Posterior vena cava (tissue), 2 donors: ENCODE results near the gene SMARCAD1. TPM values are rescaled to one million over a fixed set of nuclear protein-coding genes. Genes with fewer than 3 reads are reported as not detected.

Source experiments
- DNase-seq: peaks from one replicate; pipeline ENCODE4 v3.0.0-alpha.2; 2020; ENCODE audit warnings: low spot score
- intact Hi-C, 2 donors: fragments of 100-400 bp; cut with DNase I; formaldehyde crosslinking; loops; one replicate each; pipeline versions ENCODE4 v1.14.1 to v1.14.2; 2022 to 2023
- long read RNA-seq, 2 donors: library from polyadenylated mRNA; unstranded; transcript quantifications; one replicate each; pipeline ENCODE4 v2.0.0, GENCODE V29; 2020 to 2021
- total RNA-seq, 2 donors: library from RNA; stranded (reverse); fragmentation: NEBNext Ultra II Directional; extraction: Animal tissue kit (Norgen Biotek cat#: 25700); gene quantifications; one replicate each; pipeline ENCODE4 v1.2.1, GENCODE V29; 2021
- donor health status: DM: yes; HTN: yes; CAD: no.
- donor health status: DM: yes; HTN: yes; CAD: no.

SMARCAD1 gene, protein sequence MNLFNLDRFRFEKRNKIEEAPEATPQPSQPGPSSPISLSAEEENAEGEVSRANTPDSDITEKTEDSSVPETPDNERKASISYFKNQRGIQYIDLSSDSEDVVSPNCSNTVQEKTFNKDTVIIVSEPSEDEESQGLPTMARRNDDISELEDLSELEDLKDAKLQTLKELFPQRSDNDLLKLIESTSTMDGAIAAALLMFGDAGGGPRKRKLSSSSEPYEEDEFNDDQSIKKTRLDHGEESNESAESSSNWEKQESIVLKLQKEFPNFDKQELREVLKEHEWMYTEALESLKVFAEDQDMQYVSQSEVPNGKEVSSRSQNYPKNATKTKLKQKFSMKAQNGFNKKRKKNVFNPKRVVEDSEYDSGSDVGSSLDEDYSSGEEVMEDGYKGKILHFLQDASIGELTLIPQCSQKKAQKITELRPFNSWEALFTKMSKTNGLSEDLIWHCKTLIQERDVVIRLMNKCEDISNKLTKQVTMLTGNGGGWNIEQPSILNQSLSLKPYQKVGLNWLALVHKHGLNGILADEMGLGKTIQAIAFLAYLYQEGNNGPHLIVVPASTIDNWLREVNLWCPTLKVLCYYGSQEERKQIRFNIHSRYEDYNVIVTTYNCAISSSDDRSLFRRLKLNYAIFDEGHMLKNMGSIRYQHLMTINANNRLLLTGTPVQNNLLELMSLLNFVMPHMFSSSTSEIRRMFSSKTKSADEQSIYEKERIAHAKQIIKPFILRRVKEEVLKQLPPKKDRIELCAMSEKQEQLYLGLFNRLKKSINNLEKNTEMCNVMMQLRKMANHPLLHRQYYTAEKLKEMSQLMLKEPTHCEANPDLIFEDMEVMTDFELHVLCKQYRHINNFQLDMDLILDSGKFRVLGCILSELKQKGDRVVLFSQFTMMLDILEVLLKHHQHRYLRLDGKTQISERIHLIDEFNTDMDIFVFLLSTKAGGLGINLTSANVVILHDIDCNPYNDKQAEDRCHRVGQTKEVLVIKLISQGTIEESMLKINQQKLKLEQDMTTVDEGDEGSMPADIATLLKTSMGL
- 10 to 100 TPM; 19.9 to 20.7 TPM for total RNA-seq
- long read RNA-seq, donor 1, full-length matches to known transcripts, result 3 of 6 reads
- long read RNA-seq, donor 1, partial matches to known transcripts, result 1 of 6 reads
- long read RNA-seq, donor 1, other reads (novel, unspliced or antisense), result 2 of 6 reads
- long read RNA-seq, donor 2, partial matches to known transcripts, result 3 of 5 reads
- long read RNA-seq, donor 2, other reads (novel, unspliced or antisense), result 2 of 5 reads

DNA sequence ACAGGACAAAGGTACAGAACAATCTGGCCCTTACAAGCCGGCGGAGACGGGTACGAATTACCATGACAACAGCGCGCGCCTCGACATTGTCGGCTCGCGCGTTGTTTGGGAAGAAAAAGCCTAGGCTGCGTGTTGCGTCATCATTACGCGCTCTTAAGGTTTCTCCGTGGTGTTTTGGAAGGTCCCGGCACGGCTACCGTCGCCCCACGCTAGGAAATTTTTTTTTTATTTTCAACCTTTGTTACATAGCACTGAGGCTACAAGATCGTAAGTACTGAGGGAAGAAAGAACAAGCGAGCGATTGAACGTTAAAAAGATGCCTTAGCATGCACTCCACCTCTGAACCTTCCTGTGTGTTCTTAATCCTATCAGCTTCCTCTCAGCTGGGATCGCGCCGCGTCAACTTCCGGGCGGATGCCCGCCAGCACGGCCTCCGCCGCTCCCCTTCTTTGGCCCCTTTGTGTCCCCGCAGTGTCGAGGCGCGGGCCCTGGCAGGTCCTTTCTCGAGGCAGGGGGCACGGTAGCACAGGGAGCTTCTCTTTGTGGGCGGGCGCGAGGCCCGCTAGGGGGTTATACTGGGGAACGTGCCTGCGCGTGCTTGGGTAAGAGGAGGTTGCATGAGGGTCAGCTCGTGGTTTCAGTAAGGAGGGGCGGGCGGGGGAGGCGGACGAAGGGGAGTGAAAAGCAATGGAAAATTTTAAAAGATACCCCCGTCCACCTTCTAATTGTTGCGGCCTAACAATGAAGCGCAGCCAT lies at the start of gene SMARCAD1:
Gene SMARCAD1, plus strand, starts transcription at position 397 of the 756 bp plus-strand sequence. CDS start 530 bp downstream, outside the sequence.
- intact Hi-C loops, result no loop called here
- DNase-seq, result peak; percentile 97

DNA sequence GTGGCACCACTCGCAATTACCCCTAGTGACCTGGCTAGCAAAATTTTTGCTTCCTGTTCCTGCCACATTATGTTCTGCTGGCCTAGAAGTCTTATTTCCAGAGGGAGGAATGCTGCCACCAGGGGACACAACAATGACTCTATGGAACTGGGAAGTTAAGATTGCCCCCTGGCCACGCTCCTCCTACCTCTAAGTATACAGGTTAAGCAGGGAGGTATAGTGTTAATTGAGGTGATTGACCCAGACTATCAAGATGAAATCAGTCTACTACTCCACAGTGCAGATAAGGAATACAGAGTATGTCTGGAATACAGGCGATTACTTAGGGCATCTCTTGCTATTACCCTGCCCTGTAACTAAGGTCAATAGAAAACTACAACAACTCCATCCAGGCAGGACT lies 48.8 kb upstream of the SMARCAD1 start:
- intact Hi-C loops, result no loop called here
- no peak for DNase-seq

DNA sequence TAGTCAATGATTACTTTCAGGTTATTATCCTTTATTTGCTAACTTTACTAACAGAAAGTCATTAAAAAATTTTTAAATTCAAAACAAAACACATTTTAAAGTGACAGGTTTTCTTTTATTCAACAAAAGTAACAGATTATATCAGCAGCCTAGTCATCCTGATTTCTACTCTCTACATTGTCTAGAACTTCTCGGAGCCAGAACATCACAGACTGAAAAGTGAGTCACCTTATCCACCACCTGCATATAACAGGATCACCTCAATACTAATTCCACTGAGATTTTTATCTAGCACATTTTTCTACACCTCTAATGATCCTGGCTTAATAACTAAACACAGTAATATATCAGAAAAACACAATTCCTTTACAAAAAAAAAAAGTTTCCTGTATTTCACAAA lies 47.9 kb upstream of the SMARCAD1 start:
- intact Hi-C loops, result no loop called here

DNA sequence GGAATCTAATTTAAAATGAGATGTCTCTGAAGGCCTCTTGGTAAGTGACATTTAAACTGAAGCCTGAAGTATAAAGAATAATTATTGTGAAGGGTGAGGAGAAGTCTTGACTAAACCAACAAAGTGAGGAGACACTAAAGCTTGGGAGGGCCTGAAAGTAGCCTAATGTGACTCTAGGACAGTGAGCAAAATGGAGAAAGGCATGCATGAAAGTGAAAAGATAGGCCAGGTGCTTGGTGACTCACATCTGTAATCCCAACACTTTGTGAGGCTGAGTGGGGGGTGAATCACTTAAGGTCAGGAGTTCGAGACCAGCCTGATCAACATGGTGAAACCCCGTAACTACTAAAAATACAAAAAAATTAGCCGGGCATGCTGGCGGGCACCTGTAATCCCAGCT lies 46.9 kb upstream of the SMARCAD1 start:
- intact Hi-C loops, result no loop called here
- no peak for DNase-seq

More for the DNA sequence above, 47.9 kb upstream of the SMARCAD1 start:
- no peak for DNase-seq

DNA sequence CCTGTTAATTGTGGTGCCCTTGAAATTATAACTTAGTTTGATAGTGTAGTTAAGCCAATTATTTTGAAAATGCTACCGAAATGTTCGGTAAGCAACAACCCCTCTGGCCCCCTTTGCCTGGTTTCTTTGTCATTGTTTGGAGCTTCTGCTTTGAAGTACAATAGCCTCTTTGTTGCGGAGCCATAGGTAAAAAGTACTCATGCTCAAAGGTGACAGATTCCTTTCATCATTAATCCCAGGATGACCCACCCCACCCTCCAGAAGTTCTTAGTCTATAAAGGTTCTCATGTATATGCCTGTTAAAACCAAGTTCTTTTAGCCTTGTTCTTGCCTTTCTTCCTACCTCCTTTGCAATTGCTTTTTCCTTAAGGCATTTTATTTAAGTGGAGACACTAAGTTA lies 42.4 kb upstream of the SMARCAD1 start:
- intact Hi-C loops, result no loop called here
- no peak for DNase-seq

DNA sequence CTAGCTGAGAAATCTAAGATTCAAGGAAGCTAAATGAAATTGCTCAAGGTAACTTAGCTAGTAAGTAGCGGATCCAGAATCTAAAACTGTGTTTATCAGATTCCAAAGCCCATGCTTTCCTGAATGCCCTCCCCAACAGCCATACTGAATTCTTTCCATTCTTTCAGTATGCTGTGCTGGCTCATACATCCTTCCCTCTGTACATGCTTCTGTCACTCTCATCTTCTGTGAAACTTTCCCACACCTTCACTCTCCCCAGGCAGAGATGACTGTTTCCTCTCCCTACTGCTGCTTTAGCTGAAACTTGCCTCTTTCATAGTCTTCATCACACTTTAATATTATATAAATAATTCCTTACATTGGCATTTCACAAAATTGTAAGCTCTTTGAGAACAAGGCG lies 39.3 kb upstream of the SMARCAD1 start:
- no peak for DNase-seq
- intact Hi-C loops, result no loop called here

DNA sequence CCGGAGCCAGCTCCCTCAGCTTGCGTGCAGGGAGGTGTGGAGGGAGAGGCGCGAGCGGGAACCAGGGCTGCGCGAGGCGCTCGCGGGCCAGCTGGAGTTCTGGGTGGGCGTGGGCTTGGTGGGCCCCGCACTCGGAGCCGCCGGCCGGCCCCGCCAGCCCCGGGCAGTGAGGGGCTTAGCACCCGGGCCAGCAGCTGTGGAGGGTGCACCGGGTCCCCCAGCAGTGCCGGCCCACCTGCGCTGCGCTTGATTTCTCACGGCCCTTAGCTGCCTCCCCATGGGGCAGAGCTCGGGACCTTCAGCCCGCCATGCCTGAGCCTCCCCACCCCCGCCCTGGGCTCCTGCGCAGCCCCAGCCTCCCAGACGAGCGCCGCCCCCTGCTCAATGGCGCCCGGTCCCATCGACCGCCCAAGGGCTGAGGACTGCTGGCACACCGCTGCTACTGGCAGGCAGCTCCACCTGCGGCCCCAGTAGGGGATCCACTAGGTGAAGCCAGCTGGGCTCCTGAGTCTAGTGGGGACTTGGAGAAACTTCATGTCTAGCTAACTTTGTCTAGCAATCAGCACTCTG lies 37.8 kb upstream of the SMARCAD1 start:
- intact Hi-C loops, result no loop called here
- DNase-seq, result no peak

DNA sequence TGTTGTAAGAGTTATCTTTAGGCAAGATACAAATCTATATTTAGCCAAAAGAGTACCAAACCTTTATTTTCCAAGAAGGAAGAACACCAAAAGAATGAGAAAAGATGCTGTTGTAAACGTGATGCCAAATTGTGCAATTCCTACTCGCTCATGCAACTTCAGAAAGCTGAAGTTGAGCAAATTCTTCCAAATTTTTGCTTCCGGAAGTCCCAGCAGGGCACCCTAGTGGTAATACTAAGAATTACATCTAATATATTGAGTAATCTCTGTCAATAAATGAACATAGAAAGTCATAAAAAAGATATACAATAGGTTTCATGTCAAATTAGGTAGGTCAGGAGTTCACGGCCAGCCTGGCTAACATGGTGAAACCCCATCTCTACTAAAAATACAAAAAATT lies 36.0 kb upstream of the SMARCAD1 start:
- DNase-seq, result no peak
- intact Hi-C loops, result no loop called here

DNA sequence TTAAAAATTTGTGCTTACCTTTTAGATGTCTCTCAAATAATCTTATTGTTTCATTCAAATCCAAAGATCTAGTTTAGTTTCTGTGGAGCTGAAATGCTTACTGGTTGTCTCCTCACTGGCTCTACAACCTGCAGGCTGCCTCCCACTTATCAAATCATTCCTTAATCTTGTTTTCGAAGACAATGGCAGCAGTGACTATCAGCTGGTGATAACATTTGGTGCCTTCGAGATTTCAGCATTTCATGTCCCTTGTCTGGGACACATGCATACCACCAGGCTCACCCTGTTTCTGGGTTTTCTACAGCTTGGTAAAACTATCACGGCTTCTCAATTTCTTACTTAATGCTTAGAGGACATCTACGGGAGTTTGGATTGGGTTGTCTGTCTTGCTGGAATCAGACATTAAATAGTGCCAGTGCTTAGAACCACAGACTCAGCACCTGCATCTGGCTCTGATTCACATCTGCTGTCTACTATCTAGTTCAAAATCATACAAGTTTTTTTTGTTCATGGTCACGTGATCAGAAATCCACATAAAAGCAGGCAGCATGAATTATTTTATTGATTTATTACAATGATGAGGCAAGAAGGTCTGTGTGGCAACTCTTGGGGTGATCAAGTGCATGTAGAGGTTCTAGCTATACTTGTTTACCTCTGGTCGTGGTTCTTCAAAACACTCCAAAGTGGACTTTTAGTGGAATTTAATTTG lies 32.0 kb upstream of the SMARCAD1 start:
- no peak for DNase-seq
- intact Hi-C loops, result no loop called here

DNA sequence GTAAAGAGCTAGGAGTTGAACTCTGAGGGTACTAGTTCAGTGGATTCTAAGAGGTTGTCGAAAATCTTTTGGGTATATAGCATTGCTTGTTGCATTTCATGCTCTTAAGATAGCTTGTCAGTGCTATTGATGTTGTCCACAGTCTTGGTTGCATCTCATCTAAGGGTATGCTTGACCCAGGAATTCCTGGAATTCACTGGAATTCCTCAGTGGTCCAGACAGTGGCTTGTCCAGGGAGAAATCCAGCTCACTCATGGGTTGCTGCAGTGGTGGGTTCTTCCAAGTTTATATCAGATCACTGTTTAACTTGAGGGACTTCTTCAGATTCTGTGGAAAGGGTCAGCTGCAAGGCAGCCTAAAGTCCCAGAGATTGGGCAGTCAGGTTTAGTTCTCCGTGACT lies 29.8 kb upstream of the SMARCAD1 start:
- intact Hi-C loops, result no loop called here
- DNase-seq, result no peak

DNA sequence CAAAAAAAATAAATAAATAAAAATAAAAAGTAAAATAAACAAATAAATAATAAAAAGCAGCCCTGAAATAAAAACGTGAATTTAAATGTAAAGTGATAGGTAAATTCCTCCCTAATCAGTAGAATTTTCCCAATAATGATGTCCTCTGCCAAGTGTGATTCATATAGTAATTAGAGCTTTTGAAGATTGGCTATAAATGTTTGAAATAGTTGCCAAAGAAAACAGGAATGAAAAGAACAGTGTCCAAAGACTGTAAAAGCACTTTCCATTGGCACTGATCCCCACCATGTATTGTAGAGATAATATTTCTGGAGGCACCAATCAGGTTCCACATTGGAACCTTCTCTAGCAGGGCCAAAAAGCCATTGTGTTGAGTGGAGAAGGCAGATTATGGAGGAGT lies 25.9 kb upstream of the SMARCAD1 start:
- DNase-seq, result no peak
- intact Hi-C loops, result no loop called here

DNA sequence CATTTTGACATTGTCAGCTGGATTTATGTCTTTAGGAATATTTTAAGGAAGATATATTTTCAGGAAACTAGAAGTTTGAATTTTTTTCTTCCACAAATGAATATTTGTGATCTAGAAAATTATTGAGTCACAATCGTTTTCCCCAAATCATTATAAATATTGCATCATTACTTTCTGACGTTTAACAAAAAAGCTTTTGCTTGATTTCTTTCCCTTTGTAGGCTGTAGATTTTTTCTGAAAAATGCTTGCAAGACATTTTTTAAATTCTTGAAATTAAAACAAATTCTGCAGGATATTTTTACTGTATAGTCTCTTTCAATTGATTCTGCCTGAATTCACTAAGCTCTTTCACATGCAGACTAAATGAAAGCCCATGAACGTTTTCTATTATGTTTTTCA lies 4.9 kb upstream of the SMARCAD1 start:
- DNase-seq, result no peak
- intact Hi-C loops, result no loop called here

DNA sequence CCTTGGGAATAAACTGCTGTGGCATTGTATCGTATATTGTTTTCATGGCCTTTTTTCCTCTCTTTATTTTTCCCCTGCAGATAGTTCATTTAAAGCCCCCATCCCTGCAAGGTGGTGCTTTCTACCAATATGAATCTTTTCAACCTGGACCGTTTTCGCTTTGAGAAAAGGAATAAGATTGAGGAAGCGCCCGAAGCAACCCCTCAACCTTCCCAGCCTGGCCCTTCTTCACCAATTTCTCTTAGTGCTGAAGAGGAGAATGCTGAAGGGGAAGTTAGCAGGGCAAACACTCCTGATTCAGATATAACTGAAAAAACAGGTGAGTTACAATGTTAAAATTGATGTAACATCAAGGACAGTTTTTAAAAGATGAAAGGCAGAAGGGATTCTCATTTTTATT lies 601 bp downstream of the SMARCAD1 start:
- DNase-seq, result no peak
- intact Hi-C loops, result no loop called here

DNA sequence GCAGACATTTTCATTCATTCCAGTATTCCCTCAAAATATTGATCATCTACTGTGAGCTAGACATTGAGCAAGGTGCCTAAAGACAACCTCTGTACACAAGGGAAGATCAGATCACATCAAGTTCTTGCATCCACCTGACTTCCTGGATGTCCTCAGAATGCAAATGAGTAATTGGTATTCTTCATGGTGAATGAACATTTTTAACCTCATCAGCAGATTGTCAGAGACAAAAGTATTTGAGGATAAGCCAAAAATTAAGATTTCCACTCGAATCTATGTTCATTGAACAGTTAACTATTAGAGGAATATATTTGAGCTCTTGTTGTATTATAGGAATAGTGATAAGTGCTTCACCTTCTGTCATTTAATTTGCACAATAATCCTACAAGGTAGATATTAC lies 1.3 kb downstream of the SMARCAD1 start:
- DNase-seq, result no peak
- intact Hi-C loops, result no loop called here

DNA sequence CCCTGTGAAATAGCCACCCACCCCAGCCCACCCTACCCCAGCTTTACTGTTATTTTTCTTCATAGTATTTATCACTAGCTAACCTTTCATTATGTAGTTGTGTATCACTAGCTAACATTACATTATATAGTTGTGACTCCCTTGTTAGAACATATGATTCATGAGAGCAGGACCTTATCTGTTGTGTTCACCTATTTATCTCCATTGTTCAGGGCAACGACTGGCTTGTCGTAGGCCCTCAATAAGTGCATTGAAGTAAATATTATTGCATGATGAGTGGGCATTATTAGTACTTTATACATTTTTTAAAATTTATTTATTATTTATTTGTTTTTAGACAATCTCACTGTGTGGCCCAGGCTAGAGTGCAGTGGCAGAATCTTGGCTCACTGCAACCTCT lies 4.2 kb downstream of the SMARCAD1 start:
- intact Hi-C loops, result no loop called here
- no peak for DNase-seq

DNA sequence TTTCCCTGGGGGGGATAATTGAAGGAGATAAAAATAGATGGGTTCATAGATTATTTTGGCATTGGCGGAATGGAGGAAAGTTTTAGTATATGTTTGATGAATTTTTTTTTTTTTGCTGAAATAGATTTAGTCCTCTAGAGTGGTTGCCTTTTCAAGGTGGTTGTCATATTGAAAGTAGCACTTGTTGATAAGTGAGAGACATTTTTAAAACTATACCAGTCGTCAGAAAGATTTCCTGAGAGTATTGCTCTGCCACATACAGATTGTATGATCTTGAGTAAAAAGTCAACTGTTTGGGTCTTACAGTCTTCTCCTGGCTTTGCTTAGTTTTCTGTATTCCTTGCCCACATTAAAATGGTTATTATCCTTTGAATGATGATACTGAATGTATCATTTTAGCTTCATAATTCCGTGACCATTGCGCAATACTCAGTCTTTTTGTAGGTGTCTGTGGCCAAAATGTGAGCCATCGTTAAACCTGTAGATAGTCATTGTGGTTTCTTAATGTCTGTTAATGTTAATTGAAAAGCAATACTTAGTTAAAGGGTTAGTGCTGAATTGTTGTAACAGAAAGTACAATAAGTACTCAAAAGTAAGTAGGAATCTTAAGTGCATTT lies 7.1 kb downstream of the SMARCAD1 start:
- intact Hi-C loops, result no loop called here
- DNase-seq, result no peak

DNA sequence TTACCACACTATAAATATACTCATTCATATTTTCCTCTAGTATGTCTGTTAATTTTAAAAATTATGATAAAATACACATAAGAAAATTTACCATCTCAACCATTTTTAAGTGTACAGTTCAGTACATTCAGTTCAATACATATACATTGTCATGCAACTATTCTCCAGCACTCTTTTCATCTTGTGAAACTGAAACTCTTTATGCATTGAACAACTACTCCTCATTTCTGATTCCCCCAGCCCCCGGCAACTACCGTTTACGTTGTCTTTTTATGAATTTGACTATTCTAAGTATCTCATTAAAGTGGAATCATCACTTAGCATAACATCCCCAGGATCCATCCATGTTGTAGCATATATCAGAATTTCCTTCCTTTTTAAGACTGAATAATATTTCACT lies 8.7 kb downstream of the SMARCAD1 start:
- DNase-seq, result no peak
- intact Hi-C loops, result no loop called here

DNA sequence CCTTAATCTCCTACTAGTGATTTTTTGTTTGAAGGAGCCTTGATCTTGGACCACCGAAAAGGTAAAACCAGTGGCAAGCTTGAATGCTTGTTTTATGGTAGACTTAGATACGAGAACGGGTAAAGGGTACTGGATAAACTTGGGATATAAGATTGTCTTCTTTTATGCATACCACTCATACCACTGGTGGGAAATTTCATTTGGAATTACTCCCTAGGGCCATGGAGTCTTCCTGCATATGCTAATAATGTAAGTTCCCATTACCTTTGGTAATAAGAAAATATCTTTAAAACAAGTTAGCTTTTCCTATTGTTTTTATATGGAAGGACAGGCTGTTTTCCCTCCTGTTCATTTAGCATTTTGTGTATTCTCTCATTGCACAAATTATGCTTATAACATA lies 11.7 kb downstream of the SMARCAD1 start:
- intact Hi-C loops, result no loop called here
- no peak for DNase-seq
